GM23248 (cell line): Measurements from ENCODE around the gene FAM53A.

Source experiments
- EZH2 ChIP-seq: fragments of 200-600 bp; sonication (generic); IDR thresholded peaks from 2 replicates; pipeline ENCODE4 v1.6.1; 2018; ENCODE audit warnings: antibody characterized with exemption, mild to moderate bottlenecking; ENCODE audit not compliant: insufficient read depth, poor library complexity, severe bottlenecking
- EZH2phosphoT487 ChIP-seq: fragments of 200-600 bp; sonication (generic); IDR thresholded peaks from 2 replicates; pipeline ENCODE4 v1.6.1; 2018; ENCODE audit warnings: antibody characterized with exemption, moderate library complexity, mild to moderate bottlenecking, low read depth; ENCODE audit not compliant: insufficient read depth

- no peak for TF ChIP-seq EZH2
- no peak for TF ChIP-seq EZH2phosphoT487
Measured at GRCh38 chr4:1597021-1597931, 86.8 kb downstream of the FAM53A start.
